Fibroblast of skin of right biceps (primary cell): Measurements from ENCODE around the gene PLCG1.
"Not testable (repeated sequence)": the region's sequence is repeated elsewhere in the genome, so short reads cannot be mapped to it uniquely, and the experiment has no call there.

Experiments used
- DNase-seq: peaks from one replicate; pipeline ENCODE4 v3.0.0-alpha.2; 2013

PLCG1 gene

DNA sequence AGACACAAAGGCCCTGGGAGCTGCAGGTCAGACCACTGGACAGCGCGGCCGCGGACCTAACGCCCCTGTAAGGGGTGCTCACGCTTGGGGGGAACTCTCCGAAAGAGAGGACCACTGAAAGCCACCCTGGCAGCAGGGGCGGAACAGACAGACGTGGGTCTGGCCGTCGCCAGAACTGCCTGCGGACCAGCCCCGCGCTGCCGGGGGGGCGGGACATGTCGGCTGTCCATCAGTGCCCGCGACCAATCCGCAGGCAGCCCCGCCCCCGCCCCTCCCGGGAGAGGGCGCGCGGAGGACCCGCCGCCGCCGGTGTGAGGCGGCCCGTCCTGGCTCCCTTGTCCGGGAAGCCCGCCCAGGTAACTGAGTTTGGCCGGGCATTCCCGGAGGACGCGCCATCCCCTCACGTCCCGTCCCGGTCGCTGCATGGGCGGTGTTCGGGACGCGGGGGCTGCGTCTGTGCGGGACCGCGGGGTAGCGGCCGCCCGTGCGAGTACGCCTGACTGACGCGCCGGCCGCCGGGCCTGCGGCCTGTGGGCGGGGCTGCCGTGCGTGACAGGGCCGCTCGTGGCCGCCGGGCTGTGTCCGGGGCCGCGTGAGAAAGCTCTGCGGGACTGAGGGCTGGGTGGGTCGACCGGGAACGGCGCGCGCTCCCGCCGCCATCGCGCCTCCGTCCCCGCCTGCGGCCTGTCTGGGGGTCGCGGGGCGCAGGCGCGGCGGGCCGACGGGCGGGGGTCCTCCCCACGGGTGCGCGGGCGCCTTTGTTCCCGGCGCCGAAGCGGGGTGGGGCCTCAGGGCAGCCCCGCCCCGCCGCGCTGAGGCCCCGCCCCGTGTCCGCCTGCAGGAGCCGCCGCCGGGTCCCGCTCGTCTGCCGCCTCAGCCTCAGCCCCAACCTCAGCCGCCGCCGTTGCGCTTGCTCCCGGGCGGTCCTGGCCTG, at the start of gene PLCG1:
Gene PLCG1, plus strand, starts transcription at position 864 of the 934 bp plus-strand sequence. CDS start 99 bp downstream, outside the sequence.
- peak; percentile 86 for DNase-seq

DNA sequence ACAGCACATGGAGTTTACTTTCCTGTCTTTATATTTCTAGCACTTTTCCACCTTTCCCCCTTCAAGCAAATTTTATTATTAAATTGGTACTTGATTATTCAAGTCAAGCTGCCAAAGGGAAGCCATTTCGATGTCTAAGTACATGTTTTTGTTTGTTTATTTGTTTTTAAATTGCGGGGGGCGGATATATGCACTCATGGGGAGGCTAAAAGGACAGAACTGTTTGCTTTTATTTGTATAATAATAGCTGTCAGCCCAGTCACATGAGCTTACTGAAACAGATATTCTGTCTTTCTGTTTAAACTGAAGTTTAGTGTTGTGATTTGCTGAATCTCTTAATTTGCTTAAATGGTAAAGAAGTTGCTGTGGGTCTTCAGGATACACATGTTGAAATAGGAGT, 49.6 kb upstream of the PLCG1 start:
- no peak for DNase-seq

DNA sequence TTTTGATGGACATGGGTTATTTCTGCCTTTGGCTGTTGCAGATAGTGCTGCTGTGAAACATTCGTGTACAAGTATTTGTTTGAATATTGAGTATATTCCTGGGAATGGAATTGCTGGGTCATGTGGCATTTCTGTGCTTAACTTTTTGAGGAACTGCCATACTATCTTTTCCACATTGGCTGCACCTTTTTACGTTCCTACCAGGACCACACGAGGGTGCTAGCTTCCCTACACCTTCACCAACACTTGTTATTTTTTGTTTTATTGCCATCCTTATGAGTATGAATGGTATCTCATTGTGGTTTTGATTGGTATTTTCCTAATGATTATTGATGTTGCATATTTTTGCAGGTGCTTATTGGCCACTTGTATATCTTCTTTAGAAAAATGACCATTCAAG, 47.8 kb upstream of the PLCG1 start:
- no peak for DNase-seq

DNA sequence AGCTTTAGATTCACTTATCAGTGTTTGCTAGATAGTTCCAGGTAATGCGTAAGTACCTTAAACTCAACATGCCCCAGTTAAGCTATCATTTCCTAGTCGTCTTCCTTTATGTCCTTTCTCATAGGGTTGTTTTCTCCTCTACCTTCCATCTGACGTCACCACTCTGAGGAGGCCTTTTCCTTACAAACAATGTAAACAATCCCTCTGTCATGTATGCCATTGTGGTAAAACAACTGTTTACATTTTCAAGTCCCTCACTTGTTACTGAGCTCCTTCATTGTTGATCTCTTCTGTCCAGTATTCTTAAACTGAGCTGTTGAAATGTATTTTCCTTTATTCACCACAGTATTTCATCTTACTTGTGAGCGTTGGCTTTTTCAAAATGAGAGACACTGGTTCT, 45.4 kb upstream of the PLCG1 start:
- no peak for DNase-seq

DNA sequence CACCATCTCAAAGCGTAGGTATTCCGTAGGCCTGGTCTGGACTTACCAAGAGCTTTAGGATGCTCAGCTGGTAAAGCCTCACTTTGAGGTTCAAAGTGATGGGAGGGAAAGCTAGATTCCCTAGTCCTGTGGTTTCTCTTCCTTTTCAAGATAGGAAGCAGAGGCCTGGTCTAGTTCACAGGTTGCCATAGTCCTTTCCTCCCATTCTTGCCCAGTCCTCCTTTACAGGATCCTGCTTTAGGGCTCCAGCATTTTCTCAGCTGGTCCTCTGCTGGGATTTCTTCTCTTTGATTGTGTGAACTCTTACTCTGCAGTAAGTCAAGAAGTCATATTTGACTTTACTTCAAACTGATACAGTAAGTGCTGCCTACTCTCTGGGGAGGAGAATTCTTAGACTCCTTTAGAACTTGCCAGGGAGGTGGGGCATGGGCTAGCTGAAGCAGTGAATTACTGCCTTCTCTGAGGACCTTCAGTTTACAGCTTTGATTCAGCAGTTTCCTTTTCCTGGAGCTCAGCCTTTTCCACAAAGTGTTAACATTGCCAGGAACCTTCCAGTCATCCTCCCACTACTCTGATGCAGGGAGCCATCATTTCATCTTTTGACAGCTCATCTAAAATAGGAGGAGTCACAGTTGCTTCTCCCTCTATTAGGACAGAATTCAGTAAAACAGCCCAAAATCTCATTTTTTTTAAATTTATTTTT, 42.8 kb upstream of the PLCG1 start:
- DNase-seq: peak; percentile 28

DNA sequence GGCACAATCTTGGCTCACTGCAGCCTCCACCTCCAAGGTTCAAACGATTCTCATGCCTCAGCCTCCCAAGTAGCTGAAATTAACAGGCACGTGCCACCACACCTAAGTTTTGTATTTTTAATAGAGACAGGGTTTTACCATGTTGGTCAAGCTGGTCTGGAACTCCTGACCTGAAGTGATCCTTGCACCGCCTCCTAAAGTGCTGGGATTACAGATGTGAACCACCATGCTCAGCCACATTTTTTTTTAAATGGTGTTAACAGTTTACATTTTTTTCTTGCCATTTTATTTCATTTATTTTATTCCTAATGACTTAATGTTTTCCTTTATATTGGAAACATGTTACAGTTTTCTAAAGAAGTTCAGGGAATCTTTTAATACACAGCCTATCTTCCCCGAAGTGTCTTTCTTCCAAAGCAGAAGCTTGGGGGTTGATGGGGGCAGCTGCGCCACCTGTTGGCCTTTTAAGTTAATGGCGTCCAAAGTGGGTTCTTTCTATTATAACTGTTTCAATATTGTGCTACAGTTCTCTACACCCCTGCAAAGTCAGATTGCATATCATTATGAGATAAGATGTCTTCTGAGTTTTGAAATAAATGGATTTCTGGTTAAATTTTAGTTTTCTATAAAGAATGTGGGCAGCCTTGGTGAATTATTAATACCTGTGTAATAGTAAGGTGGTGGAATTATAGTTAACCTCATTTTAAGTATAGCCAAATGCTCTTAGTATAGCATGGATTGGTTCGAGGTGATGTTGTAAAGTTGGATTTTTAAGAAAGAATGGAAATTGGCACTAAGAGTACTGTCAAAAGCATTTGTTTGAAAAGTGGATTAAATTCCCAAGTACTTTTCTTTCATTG, 42.0 kb upstream of the PLCG1 start:
- peak; percentile 54 for DNase-seq

DNA sequence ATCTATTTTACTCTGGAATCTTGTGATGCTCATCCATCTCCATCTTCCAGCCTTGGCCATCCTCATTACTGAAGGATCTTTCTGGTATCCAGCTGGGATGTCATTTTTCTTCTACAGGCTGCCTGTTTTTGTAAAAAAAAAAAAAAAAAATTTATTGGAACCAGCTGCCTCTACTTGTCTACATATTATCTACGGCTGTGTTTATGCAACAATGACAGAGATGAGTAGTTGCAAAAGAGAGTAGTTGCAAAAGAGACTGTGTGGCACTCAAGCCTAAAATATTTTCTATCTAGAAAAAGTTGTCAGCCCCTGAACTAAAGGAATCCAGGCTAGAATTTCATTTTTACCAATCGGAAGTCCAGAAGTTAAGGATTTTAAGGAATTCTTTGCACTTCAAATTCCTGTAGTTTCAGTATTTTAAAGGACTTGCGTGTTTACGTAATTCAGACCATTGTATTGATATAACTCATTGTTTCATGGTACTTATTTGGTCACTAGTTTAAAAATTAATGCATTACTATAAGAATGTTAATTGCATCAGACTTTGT, 38.6 kb upstream of the PLCG1 start:
- peak; percentile 66 for DNase-seq

DNA sequence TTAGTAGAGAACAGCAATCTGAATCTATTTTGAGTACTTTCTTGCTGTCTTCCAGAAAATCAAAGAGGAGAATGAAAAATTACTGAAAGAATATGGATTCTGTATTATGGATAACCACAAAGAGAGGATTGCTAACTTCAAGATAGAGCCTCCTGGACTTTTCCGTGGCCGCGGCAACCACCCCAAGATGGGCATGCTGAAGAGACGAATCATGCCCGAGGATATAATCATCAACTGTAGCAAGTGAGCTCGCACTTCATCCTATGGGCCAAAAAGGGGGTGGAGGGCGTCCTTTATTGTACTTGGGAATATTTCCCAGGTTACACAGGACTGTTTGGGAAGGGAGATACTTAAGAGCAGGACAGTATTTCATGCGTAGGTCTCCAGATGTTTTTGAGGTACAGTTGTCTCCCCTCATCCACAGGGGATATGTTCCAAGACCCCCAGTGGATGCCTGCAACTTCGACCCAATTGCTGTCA, 37.3 kb upstream of the PLCG1 start:
- DNase-seq: peak; percentile 54

DNA sequence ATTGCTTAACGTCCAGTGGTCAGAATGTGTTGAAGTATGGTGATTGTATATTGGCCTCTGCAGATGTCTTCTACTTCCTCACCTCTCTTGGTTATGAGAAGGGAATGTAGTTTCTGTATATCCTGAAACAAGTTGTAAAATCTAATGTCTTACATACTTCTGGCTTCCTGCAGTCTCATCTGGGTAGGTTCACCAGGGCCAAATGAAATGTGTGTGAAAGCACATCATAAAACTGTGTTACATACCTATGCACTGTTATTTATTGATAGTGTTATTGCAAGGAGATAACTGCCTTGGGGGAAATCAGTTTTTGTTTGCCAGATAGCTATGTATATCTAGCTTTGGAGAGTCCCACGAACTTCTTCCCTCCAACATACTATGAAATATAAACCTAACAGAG, 35.7 kb upstream of the PLCG1 start:
- no peak for DNase-seq

DNA sequence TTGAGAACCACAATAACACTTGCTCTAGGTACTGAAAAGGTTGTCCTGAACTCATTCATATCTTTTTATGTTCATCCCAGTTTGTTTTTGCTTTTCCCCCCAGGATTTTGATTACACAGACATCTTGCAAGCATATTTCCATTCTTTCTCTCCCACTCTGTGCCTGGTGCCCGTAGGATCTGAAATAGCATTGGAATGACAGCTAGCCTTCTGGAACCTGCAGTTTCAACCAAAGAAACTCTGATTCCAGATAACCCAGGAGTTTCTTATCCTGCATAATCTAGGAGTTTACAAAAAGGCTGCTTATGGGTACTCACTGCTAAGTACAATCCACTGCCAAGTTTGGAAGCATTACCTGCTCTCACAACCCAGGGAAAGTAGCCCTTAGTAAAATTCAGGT, 28.8 kb upstream of the PLCG1 start:
- DNase-seq: no peak

DNA sequence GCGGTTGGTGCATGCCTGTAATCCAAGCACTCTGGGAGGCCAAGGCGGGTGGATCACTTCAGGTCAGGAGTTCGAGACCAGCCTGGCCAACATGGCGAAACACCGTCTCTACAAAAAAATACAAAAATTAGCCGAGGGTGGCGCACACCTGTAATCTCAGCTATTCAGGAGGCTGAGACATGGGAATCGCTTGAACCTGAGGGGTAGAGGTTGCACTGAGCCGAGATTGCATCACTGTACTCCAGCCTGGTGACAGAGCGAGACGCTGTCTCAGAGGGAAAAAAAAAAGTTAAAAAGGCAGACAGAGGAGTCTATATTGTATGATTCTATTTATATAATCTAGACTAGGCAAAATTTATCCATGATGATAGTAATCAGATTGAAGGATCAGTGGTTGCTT, 27.3 kb upstream of the PLCG1 start:
- no peak for DNase-seq

DNA sequence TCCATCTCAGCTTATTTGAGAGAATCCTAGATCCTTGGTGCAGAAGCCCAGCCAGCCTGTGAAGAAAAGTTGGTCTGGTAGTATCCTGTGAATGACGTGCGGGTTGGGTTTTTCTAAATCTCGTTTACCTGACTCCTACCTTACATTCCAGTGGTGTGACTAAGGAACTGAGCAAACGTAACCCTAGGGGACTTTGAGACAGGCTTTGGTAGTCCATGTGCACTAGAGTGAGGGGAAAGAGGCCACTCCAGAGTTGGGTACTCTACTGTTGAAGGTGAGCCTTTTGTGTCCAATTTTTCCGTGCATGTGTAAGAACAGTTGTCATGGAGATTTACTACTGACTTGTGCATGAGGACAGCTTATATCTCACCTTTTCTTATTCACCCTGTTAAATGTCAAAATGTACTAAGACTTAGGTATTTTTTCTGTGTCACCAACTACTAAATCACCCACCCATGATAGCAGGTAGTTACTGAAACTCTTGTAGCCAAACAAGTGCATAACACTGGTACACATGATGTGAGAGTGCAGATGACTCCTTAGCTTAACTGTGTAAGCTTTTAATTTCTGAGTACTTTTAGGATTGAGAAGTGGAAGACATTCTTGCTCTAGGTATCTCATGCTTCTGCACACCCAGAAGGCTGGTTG, 26.3 kb upstream of the PLCG1 start:
- no peak for DNase-seq

DNA sequence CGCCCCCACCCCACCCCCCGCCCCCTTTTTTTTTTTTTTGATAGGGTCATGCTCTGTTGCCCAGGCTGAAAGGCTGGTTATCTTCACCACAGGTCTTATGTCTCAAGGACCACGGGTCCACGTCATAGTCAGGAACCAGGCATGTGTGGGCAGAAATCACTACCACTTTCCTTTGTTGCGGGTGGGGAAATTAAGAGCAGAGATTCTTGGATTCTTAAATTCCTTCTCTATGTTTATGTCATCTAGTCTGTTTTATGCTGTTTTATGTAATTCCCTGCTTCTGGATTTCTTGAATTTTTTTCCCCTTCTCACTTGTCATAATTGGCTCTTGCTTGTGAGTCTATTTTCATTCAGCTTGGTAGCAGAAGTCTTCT, 25.8 kb upstream of the PLCG1 start:
- no peak for DNase-seq

DNA sequence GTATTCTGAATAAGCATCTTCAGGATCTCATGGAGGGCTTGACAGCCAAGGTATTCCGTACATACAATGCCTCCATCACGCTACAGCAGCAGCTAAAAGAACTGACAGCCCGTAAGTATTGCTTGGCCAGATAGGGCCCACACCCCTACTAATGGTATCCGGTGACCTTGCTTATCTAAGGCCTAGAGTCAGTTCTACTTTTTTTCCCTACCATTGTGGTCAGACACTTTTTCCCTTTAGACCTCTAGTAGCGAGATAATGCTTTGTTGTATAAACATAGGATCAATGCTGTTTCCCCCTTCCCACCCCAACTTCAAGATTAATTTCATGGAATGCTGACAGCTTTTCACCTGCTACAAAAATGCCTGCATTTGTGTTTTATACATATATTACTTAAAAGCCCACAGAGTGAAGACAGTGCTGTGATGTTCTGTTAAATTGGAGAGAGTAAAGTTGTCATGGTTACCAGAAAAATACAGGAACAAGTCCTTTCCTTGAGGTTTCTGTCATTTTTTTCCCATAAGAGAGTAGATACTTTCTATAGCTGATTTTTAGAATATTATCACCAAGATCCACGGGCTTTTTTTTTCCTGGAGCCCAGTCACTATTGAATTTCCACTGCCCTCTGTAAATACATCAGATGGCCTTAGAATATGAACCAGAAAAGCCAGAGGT, 20.9 kb upstream of the PLCG1 start:
- no peak for DNase-seq

DNA sequence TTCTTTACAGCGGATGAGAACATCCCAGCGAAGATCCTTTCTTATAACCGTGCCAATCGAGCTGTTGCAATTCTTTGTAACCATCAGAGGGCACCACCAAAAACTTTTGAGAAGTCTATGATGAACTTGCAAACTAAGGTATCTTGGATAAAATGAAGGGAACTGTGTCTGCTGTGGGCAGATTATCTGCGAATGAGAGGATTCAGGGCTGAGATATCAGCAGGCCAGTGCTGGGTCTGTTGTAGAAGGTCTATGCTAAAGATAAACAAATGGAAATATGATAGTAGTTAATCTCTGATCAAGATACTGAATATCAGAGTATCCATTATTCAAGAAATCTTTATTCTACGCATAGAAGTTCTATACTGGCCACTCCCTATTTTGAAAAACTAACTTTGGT, 19.2 kb upstream of the PLCG1 start:
- DNase-seq: not testable (repeated sequence)

DNA sequence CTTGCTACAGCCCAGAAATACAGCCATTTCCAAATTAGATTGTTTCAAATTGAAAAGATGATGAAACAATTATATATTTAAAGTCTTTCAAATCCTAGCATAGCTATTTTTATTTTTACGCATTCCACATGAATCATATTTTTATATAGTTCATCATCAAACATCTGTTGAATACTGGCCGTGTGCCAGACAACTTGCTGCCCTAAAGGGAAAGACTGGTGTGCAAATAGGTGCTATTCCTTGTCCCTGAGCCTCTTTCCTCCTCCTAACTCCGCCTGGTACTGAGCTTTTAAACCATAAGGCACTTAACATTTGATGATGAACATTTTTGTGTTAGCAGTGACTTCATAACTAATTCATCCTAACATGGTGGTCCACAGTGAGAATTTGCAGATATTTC, 18.7 kb upstream of the PLCG1 start:
- DNase-seq: peak; percentile 41

DNA sequence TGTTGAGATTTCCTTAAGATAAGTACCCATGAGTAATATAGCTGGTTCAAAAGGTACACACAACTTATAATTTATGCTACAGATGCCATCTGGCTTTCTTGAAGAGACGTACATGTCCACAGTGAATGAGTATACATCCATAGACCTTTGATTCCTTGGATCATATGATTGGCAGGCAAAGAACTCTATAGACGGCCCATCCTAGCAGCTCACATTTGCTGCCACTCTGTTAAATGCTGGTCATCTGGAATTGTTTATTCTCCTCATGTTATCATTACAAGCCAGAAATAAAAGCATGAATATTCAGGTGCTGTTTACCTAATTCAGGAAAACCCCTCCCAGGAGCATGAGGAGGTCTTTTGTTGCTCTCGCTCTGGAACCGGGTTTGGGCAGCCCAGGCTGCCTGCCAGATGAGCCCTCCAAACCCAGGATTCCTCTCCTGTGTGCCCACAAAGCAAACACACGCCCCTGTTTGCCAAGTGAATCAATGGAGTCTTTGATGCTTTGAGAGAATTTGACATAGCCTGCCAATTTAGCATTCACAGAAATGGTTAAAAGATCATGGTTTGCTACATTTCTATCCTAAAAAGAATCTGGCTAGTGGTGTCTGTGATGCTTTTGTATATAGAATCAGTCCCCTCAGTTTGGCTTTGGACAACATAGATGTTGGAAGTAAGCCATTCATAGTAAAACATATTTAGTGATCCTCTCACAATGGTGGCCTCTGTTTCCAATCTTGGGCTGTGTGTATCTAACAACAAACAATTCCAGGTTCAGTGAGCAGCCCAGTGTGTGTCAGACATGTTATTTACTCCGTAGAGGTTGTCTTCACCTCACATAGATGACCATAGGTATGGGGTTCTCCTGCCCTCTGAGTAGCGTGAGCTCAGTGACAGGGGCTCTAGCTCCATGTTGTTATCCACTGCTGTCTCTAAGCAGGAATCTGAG, 17.5 kb upstream of the PLCG1 start:
- no peak for DNase-seq

DNA sequence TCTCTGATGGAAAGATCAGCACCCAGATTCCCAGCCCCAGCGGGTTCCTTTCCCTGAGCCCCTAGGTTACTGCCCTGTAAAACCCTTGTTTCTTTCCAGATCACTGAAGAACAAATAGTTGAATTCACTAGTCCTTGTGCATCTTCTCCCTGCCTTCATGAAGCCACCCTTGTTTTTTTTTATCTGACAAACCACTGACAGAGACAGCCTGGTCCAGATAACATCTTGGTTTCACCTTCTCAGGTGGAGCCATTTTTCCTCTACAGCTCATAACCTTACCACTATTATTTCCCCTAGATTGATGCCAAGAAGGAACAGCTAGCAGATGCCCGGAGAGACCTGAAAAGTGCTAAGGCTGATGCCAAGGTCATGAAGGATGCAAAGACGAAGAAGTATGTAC, 15.9 kb upstream of the PLCG1 start:
- DNase-seq: no peak

DNA sequence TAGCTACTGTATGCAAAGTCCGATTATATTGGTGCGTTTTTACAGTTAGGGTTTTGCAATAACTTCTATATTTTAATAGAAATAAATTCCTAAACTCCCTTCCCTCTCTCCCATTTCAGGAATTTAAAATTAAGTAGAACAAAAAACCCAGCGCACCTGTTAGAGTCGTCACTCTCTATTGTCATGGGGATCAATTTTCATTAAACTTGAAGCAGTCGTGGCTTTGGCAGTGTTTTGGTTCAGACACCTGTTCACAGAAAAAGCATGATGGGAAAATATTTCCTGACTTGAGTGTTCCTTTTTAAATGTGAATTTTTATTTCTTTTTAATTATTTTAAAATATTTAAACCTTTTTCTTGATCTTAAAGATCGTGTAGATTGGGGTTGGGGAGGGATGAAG, 13.7 kb upstream of the PLCG1 start:
- DNase-seq: no peak

DNA sequence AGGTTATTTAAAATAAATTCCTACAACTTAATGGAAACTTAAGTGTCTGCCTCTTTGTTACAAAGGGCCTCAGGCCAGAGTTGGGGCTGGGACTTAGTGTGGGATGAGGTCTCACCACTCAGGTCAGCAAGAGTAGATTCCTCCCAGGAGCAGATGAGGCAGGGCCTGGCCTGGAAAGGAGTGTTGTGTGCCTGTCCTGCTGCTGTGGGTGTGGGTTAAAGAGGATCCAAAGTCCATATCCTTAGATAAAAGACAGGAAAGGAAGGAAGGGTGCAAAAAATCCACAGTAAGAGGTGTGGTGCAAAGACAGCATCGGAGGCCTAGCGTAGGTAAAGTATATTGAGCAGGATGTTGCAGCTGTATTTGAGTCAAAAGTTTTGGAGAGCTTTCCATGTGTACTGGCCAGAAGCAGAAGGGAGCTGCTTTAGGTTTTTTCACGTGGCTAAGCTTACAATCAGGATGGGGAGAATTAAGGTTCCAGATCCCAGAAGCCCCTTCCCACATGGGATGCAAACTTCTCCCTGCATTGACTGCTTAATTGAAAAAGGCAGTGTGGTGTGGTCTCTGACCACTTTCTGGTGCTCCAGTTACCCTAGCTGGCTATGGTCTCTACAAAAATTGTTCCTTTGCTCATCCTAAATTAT, 12.8 kb upstream of the PLCG1 start:
- DNase-seq: no peak
